ENCODE data around the gene FYTTD1.
"Not testable (repeated sequence)": the region's sequence is repeated elsewhere in the genome, so short reads cannot be mapped to it uniquely, and the experiment has no call there.

Gene FYTTD1, protein sequence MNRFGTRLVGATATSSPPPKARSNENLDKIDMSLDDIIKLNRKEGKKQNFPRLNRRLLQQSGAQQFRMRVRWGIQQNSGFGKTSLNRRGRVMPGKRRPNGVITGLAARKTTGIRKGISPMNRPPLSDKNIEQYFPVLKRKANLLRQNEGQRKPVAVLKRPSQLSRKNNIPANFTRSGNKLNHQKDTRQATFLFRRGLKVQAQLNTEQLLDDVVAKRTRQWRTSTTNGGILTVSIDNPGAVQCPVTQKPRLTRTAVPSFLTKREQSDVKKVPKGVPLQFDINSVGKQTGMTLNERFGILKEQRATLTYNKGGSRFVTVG

DNA sequence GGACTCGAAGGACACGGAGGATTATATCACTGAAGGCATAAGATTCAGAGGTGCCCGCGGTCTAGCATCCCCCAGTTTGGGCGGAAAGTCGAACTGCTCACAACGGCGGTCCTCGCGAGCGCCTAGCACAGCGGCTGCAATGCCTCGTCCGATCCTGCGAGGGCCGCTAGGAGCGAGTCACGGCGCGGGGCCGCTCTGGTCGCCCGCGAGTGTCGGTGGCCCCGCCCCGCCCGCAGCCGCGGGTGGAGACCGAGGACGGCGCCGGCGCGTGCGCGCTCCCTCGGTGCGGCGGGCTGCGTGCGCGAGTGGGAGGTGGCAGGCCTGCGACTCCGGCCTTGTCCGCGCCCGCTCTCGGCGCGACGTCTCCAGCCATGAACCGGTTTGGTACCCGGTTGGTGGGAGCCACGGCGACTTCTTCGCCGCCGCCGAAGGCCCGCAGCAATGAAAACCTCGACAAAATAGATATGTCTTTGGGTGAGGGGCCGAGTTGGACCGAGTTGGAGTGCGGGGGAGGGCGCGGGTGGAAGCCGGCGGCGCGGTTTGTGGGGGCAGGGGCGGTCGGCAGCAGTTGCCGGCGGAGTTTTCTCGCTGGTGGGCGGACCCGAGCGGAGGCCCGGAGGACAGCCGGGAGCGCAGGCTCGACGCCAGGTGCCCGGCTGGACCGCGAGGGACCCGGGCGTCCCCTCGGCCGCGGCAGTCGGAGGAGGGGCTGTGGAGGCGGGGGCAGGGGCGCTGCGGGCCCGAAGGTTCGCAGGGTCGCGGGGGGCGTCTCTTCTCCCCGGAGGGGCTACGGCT lies at the start of gene FYTTD1:
Gene FYTTD1, plus strand, starts transcription at position 283 of the 795 bp plus-strand sequence. Its CDS starts 89 bp downstream, at position 372.
- DNase-seq: peak; percentile 81 to 98 (median 95)
- intact Hi-C loops (cut with DNase I): loop anchor here (1.0 to 5.0 kb wide), 2 partner anchors 12 to 43 kb away; partner anchors contain the start of gene LRCH3

DNA sequence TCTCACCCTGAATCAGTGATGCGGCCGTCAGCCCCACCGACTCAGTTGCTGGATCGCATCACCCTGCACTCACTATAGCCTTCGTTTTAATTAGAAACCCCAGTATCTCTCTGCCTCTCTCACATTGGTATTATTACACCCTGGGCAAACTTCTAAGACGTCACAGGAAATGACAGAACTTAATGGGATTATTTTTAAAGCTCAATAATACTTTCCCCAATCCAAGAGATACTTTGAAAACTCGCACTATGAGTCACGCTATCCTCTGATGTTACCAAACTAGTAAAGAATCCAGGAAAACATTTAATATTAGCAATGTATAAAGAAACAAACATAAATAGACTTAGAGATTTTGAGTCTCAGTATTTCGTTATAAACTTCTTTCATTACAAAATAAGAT lies 49.6 kb upstream of the FYTTD1 start:
- DNase-seq: no peak
- intact Hi-C loops (cut with DNase I): no loop called here

DNA sequence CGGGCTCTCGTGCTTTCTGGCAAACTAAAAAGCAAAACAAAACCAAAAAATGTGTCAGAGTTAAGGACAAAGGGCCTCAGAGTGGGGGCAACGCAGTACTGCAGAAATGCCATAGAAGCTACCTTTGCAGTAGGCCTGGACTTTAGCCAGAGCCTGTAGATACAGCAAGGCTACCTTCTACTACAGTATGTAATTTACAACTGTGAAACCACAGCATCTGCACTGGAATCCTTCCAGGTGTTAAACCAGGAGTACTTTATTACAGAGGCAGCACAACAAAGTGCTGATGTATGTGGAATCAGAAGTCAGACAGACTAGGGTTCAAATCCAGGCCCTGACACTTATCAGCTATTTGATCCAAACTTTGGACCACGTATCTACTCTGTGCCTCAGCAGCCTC lies 47.8 kb upstream of the FYTTD1 start:
- intact Hi-C loops (cut with DNase I): no loop called here
- DNase-seq: no peak

DNA sequence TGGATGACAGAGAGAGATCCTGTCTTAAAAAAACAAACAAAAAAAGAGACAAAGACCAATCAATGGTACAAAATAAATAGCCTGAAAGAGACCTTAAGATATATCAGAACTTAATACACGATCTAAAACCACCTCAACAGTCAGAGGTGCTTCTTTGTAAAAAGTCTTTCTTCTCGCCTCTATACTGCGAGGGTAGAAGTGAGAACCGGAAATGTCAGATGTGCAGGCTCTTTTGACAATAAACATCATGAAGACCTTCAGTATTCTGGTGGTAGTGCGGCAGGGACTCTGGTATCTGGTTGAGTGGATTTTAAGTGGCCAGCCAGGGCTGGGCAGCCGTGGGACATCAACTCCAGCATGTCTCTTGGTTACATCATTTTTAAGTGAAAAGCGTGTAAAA lies 43.0 kb upstream of the FYTTD1 start:
- no peak for DNase-seq
- intact Hi-C loops (cut with DNase I): no loop called here

DNA sequence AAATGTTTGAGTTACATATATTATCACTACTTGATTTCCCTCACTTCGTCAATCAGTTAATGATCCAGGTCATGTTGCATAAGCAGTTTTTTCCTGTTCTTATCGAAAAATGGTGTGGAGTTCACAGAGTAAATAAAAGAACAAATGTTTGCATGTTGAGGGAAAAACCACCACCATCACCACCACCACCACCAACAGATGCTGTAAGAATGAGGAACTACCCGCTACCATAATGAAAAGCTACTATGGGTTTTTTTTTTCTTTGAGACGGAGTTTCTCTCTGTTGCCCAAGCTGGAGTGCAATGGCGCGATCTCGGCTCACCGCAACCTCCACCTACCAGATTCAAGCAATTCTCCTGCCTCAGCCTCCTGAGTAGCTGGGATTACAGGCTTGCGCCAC lies 40.5 kb upstream of the FYTTD1 start:
- intact Hi-C loops (cut with DNase I): no loop called here
- no peak for DNase-seq

DNA sequence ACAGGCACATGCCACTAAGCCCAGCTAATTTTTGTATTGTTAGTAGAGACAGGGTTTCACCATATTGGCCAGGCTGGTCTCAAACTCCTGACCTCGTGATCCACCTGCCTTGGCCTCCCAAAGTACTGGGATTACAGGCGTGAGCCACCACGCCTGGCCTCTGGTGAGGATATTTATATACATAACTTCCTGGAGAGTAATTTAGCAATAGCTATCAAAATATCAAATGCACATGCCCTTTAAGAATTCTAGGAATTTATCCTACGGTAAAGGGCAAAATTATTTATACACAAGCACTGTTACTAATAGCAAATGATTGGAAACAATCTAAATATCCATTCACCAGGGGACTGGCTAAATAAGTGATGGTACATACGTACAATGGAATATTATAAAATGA lies 38.7 kb upstream of the FYTTD1 start:
- intact Hi-C loops (cut with DNase I); DNase-seq: not testable (repeated sequence)

DNA sequence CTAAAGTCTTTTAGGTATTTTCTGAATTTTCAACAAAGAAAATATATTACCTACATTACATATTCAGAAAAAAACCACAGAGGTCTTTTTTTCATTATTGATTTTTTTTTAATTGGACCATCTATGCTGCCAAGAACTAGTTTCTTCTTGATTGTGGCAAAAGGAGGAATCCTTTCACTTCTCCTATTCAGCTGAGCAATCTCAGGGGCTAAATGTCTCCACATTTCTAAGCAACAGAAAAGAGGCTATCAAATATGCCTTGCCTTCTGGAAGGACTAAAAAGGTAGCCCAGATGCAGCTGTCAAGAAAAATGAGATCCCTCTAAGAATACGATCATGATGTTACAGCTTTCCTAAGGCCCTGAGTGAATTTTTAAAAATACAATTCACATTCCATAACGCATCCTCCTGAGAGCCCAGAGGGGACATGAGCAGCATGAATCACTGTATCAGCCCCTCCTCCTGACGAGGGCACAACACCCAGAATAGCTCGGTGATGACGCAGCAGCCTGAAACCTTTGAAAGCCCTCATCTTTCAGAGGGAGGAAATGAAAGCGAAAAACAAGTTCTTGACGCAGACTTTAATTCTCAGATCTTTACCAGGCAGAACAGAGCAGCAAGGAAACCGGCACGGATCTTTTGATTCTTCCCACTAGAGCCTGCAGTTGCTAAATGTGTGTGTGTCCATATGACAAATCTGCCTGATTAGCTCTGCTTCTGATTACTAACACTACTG lies 37.5 kb upstream of the FYTTD1 start:
- intact Hi-C loops (cut with DNase I): no loop called here

DNA sequence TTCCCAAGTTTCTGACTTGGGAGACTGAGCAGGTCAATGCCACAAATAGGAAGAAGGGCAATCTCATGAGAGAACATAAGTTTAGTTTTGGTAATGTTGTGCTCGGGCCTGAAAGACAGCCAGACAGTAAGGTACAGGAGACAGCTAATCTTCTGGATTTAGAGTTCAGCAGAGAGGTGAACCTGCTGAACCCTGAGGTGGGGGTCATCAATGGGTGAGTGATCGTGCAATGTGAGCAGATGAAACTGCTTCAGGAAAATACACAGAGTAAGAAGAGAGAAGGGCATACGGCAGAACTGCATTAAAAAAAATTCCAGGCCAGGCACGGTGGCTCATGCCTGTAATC lies 36.2 kb upstream of the FYTTD1 start:
- no peak for DNase-seq
- intact Hi-C loops (cut with DNase I): no loop called here

More for the DNA sequence above, 37.5 kb upstream of the FYTTD1 start:
- peak; percentile 71 to 97 (median 89) for DNase-seq

DNA sequence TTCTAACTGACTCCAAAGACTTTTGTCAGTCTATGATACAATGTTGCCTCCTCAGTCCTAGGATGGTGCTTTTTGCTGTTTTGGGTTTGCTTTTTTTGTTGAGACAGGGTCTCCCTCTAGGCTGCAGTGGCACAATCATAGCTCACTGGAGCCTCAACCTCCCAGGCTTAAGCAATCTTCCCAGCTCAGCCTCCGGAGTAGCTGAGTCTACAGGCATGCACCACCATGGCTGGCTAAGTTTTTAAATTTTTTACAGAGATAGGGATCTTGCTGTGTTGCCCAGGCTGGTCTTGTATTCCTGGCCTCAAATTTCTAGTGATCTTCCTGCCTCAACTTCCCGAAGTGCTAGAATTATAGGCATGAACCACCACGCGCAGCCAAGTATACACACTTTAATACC lies 35.4 kb upstream of the FYTTD1 start:
- intact Hi-C loops (cut with DNase I): no loop called here
- DNase-seq: no peak

DNA sequence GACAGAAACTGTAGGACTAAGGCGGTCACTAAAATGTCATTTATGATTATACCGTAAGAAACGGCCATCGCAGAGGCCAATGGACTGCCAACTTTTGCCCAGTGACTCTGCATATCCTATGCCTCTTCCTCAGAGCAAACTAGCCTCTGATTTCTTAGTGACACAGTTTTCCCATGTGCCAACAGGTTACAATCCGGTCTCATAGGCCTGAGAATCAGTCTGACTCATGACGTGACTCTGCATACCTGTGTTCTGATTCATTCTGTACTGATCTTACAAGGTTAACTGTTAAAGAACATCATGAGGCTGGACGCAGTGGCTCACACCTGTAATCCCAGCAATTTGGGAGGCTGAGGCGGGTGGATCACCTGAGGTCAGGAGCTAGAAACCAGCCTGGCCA lies 30.8 kb upstream of the FYTTD1 start:
- intact Hi-C loops (cut with DNase I): no loop called here

DNA sequence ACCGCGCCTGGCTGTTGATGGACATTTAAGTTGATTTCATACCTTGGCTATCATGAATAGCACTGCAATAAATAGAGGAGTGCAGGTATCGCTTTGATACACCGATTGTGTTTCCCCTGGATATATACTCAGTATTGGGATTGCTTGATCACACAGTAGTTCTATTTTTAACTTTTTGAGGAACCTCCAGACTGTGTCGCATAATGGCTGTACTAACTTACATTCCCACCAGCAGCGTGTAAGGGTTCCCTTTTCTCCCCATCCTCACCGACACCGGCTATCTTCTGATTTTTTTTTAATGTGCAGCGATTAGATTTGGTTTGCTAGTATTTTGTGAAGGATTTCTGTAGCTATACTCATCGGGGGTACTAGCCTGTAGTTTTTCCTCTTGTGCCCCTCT lies 29.0 kb upstream of the FYTTD1 start:
- intact Hi-C loops (cut with DNase I): no loop called here
- no peak for DNase-seq

More for the DNA sequence above, 30.8 kb upstream of the FYTTD1 start:
- DNase-seq: no peak

DNA sequence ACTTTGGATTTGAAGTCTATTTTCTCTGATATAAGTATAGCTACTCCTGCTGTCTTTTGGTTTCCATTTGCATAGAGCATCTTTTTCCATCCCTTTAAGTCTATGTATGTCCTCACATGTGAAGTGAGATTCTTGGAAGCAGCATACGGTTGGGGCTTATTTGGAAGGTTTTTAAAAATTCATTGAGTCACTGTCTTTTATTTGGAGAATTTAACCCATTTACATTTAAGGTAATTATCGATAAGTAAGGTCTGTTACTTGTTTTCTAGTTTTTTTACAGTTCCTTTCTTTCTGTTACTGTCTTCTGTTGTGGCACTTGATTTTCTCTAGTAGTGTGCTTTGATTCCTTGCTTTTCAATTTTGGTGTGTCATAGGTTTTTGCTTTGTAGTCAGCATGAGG lies 26.9 kb upstream of the FYTTD1 start:
- intact Hi-C loops (cut with DNase I): no loop called here
- no peak for DNase-seq

DNA sequence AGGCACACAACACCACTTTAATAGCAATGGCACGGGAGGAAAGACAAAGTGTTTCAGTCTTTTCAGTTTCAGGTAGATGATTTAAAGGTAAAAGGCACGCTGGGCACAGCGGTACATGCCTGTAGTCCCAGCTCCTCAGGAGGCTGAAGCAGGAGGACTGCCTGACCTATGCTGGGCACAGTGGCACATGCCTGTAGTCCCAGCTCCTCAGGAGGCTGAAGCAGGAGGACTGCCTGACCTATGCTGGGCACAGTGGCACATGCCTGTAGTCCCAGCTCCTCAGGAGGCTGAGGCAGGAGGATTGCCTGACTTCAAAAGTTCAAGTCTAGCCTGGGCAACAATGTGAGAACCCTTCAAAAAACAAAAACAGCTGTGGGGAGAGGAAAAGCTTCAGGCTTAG lies 21.8 kb upstream of the FYTTD1 start:
- DNase-seq; intact Hi-C loops (cut with DNase I): not testable (repeated sequence)

DNA sequence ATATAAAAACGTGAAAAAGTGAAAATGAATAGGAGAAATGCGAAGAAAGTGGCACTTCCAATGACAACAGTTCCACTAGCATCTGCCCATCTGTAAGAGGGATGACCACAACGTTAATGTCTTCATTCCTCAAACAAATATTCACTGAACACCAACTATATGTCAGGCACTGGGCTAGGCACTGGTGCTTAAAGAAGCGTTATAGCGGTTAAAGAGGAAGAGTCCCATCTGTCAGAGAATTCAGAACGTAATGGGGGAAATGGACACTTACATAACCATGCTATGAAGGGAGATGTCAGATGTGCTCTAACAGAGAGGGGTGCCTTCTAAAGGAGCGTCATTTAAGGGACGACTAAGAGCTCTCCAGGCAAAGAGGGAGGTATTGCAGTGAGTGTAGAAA lies 21.2 kb upstream of the FYTTD1 start:
- no peak for DNase-seq
- intact Hi-C loops (cut with DNase I): no loop called here

DNA sequence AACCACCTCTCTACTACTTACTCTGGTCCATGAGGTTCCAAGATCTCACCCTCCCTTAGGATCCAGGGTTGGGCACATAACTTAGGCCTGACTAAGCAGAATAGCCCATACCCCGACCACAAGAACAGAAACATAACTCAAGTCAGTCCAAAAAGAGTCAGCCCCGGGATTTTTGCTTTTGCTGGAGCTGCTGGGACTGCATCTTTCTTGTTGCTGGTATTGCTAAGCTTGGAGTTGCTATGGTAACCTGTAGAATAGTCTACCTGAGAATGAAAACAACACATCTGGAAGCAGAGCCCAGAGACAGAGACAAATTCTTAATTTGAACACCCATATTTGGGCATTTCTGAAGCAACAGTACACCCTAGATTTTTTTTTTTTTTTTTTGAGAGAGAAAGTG lies 19.5 kb upstream of the FYTTD1 start:
- intact Hi-C loops (cut with DNase I): no loop called here
- no peak for DNase-seq

DNA sequence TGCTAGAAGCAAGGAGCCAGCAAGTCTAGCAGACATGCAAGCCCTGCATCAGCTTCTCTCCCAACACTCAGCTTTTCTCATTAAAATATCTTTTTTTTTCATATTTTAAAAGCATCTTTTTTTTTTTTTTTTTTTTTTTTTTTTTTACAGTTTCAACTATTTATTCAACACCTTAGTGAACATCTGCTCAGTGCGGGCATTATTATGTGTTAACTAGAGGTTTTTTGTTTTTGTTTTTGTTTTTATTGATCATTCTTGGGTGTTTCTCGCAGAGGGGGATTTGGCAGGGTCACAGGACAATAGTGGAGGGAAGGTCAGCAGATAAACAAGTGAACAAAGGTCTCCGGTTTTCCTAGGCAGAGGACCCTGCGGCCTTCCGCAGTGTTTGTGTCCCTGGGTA lies 18.9 kb upstream of the FYTTD1 start:
- DNase-seq; intact Hi-C loops (cut with DNase I): not testable (repeated sequence)

DNA sequence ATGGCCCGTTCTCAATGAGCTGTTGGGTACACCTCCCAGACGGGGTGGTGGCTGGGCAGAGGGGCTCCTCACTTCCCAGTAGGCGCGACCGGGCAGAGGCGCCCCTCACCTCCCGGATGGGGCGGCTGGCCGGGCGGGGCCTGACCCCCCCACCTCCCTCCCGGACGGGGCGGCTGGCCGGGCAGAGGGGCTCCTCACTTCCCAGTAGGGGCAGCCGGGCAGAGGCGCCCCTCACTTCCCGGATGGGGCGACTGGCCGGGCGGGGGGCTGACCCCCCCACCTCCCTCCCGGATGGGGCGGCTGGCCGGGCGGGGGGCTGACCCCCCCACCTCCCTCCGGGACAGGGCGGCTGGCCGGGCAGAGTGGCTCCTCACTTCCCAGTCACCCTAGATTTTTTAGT lies 18.2 kb upstream of the FYTTD1 start:
- intact Hi-C loops (cut with DNase I); DNase-seq: not testable (repeated sequence)

DNA sequence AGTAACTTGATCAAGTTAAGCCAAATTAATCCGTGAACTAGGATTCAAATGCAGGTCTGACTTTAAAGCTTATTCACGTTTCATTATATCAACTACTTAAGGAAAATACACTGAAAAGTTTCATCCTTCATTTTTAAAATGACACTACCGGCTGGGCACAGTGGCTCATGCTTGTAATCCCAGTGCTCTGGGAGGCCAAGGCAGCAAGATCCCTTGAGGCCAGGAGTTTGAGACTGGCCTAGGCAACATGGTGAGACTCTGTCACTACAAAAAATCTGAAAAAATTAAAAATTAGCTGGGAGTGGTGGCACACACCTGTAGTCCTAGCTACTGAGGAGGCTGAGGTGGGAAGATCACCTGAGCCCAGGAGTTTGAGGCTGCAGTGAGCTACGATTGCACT lies 16.6 kb upstream of the FYTTD1 start:
- intact Hi-C loops (cut with DNase I): no loop called here
- DNase-seq: no peak

DNA sequence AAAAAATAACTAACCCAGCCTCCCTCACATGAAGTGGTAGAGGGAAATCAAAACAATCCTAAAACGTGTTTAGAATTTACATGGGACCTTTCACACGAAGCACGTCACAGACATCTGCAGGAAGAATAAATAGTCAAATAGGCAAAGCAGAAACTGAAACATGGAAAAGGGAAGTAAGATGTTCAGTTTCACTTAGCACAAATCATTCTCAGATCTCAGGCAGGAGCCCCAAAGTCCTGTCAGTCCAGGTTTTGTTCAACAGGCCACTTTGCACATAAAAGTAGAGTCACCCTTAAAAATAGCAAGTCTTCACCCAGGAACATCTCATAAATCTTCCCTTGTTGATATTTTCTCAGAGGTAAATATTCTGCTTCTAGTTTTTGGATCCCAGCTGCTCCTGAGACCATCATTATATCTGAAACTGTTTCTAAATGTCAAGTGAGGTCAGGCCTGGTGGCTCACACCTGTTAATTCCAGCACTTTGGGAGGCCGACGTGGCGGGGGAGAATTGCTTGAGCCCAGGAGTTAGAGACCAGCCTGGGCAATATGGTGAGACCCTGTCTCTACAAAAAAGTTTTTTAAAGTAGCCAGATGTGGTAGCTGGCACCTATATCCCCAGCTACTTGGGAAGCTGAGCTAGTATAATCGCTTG lies 14.9 kb upstream of the FYTTD1 start:
- no peak for DNase-seq
- intact Hi-C loops (cut with DNase I): no loop called here

All from head of caudate nucleus (tissue), 42 donors.